ENCODE data around the gene TXNIP. TPM values are rescaled to one million over a fixed set of nuclear protein-coding genes. Genes with fewer than 3 reads are reported as not detected.
A peak's percentile ranks its signal among the peaks of the same experiment; 100 is the strongest.

TXNIP gene
- total and polyA plus RNA-seq, 3 donors from 2014 or later = 268 to 328 (median 274) TPM

DNA sequence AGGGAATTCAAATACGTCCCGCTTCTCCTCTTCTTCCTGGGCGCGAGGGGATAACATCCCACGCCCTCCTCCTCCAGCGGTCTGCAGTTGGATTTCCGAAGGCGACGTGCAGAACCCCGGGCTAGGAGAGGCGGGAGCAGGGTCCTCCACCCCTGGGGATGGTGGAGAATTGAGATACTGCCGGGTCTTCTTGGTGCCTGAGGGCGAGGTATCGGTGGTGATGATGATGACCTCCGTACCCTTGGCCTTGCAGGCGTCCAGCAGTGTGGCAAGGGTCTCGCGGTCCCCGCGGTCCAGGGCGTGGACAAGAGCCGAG is 35.3 kb downstream of the TXNIP start:
- H3K27me3 ChIP-seq = no peaks in the 10 kb centered on the region
- no peaks in the 10 kb centered on the region for H3K9me3 ChIP-seq
- 0% methylated on average over 12 of the region's 22 CpGs; no CpG with 5 or more reads in 1 of the 2 donors for WGBS, 2 donors
- H3K4me3 ChIP-seq = peak overlapping the region; percentile 55 to 68
- TF ChIP-seq, protein P1, sequence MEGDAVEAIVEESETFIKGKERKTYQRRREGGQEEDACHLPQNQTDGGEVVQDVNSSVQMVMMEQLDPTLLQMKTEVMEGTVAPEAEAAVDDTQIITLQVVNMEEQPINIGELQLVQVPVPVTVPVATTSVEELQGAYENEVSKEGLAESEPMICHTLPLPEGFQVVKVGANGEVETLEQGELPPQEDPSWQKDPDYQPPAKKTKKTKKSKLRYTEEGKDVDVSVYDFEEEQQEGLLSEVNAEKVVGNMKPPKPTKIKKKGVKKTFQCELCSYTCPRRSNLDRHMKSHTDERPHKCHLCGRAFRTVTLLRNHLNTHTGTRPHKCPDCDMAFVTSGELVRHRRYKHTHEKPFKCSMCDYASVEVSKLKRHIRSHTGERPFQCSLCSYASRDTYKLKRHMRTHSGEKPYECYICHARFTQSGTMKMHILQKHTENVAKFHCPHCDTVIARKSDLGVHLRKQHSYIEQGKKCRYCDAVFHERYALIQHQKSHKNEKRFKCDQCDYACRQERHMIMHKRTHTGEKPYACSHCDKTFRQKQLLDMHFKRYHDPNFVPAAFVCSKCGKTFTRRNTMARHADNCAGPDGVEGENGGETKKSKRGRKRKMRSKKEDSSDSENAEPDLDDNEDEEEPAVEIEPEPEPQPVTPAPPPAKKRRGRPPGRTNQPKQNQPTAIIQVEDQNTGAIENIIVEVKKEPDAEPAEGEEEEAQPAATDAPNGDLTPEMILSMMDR (IDR thresholded peaks at IDR 0.05) = no peak
- TF ChIP-seq POLR2A (IDR thresholded peaks at IDR 0.05) = no peak
- no peaks in the 10 kb centered on the region for H3K36me3 ChIP-seq (ENCODE audit: low read depth, missing control alignments)
- peak overlapping the region; percentile 84 to 86 for H3K27ac ChIP-seq
- DNase-seq = no peak
- peaks cover 38% of the 10 kb centered on the region for H3K4me1 ChIP-seq
- intact Hi-C loops (cut with DNase I; ENCODE audit: low total_unique reads) = no loop called here

DNA sequence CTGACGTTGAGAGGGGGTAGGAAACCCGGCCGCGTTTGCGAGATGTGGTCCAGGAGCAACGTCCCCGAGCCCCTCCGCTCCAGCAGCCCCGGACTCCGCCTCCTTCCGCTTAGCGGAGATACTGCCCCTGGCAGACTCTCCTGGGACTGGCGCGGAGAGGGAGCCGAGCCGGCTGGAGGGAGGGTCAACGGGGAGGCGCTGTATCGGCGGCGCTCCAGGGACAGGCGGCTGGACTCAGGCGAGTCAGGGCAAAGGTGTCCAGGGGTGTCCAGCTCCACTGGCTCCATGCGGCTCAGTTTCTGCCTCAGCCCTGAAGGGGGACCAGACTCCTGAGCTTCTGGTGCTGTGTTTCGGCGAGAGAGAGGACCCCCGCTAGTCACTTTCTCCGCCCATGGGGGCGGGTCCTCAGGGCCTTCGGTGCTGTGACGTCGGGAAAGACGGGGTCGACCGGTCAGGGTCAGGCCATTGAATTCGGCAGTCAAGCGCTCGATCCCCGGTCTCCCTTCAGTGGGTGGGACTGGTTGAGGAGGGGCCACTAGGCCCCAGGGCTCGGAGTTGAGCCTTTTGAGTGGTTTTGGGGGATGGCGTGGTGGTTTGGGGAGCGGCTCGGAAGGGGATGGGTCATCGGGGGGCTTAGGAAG is 35.8 kb downstream of the TXNIP start:
- Histone ChIP-seq H3K27ac (peak overlapping the region; percentile 84 to 86), H3K36me3 (ENCODE audit: low read depth, missing control alignments) (no peaks in the 10 kb centered on the region), H3K4me3 (peak overlapping the region; percentile 55 to 68), H3K27me3 (no peaks in the 10 kb centered on the region), H3K4me1 (peaks cover 42% of the 10 kb centered on the region), H3K9me3 (no peaks in the 10 kb centered on the region)
- 1% methylated on average over 43 of the region's 44 CpGs; no CpG with 5 or more reads in 1 of the 2 donors for WGBS, 2 donors
- TF ChIP-seq POLR2A (IDR thresholded peaks at IDR 0.05) = no peak
- TF ChIP-seq, protein P1 (IDR thresholded peaks at IDR 0.05) = peak in 1 of 3 experiments; percentile 20
- peak; percentile 70 for DNase-seq
- intact Hi-C loops (cut with DNase I; ENCODE audit: low total_unique reads) = no loop called here

DNA sequence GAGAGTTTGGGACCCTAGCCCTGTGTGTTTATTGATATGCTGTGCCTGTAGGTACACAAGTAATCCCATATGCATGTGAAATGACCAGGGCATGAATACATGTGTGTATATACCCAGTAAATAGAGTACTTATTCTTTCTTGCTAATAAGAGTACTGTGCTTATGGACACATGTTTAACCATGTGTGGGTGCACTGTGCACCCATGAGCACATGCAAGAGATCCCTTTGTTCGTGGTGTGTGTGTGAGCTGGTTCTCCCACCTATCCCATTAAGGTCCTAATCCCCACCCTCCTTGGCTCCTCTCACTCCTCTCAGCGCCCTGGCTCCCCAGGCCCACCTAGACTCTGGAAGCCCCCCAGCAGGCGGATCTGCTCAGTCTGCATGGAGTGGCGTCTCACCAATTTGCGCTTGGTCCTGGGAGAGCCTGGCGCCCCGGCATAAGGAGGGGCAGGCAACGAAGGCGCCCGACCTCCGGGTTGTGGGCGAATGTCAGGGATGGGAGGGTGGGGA is 36.4 kb downstream of the TXNIP start:
- Histone ChIP-seq H3K4me1 (peaks cover 43% of the 10 kb centered on the region), H3K4me3 (peak overlapping the region; percentile 55 to 68), H3K27me3 (no peaks in the 10 kb centered on the region), H3K9me3 (no peaks in the 10 kb centered on the region), H3K27ac (peak overlapping the region; percentile 84 to 86), H3K36me3 (ENCODE audit: low read depth, missing control alignments) (no peaks in the 10 kb centered on the region)
- TF ChIP-seq, protein P1 (IDR thresholded peaks at IDR 0.05) = no peak
- no peak for TF ChIP-seq POLR2A (IDR thresholded peaks at IDR 0.05)
- WGBS, 2 donors = 0 to 8% methylated on average over 3 to 12 of the region's 12 CpGs
- intact Hi-C loops (cut with DNase I; ENCODE audit: low total_unique reads) = no loop called here
- DNase-seq = no peak

DNA sequence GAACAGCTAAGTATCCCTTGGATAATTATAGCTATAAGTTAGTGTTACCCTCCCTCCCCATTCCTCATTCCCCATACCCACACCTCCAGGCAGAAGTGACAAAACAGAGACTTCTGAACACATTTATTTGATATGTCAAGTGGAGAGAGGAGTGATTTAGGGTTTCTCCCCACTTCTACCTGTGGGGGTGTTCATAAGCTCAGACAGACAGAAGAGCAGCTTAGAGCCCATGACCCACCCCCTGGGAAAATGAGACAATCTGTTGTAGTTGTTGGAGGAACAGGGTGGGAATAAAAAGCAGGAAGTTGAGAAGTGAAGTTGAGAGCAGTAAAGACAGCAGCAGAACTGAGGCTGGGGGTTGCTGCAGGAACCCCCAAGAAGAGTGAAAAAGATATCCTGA is 37.0 kb downstream of the TXNIP start:
- Histone ChIP-seq H3K4me1 (peaks cover 49% of the 10 kb centered on the region), H3K36me3 (ENCODE audit: low read depth, missing control alignments) (no peaks in the 10 kb centered on the region), H3K27me3 (no peaks in the 10 kb centered on the region), H3K9me3 (no peaks in the 10 kb centered on the region), H3K4me3 (no peak overlapping the region), H3K27ac (no peak overlapping the region)
- no peak for TF ChIP-seq POLR2A (IDR thresholded peaks at IDR 0.05)
- TF ChIP-seq, protein P1 (IDR thresholded peaks at IDR 0.05) = no peak
- intact Hi-C loops (cut with DNase I; ENCODE audit: low total_unique reads) = no loop called here
- DNase-seq = no peak

DNA sequence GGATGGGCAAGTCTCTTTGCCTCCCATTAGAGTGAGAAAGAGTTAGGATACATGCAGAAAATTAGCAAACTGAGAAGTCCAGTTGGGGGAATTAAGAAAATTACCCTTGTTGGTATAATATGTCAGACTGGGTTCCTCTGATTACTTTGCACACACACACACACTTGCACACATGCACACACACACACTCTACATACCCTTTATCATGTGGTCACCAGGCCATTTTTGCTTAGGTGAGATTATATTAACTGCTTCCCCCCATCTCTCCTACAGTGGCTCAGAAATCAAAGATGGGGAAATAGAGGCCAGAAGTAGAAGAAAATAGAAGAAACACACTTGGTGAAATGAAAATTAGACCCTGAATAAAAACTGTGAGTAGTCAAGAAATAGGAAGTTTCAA is 37.6 kb downstream of the TXNIP start:
- Histone ChIP-seq H3K9me3 (no peaks in the 10 kb centered on the region), H3K27me3 (no peaks in the 10 kb centered on the region), H3K36me3 (ENCODE audit: low read depth, missing control alignments) (no peaks in the 10 kb centered on the region), H3K4me1 (peaks cover 46% of the 10 kb centered on the region), H3K27ac (peak overlapping the region in 1 of 2 donors; percentile 98), H3K4me3 (no peak overlapping the region)
- no peak for TF ChIP-seq POLR2A (IDR thresholded peaks at IDR 0.05)
- TF ChIP-seq, protein P1 (IDR thresholded peaks at IDR 0.05) = no peak
- intact Hi-C loops (cut with DNase I; ENCODE audit: low total_unique reads) = no loop called here
- no peak for DNase-seq
